CD4-positive, alpha-beta T cell (primary cell): Measurements from ENCODE around the gene DEFB128. TPM values are rescaled to one million over a fixed set of nuclear protein-coding genes. Genes with fewer than 3 reads are reported as not detected.
"Not testable (repeated sequence)": the region's sequence is repeated elsewhere in the genome, so short reads cannot be mapped to it uniquely, and the experiment has no call there.

Experiments used
- ATAC-seq: fragments of 200-7000 bp; cut with Tn5 transposase; one replicate; pipeline ENCODE4 v1.10.0; 2022; ENCODE audit warnings: mild to moderate bottlenecking; ENCODE audit not compliant: poor library complexity
- CTCF ChIA-PET: fragments of 350-600 bp; sonication (Branson Sonifier 250); formaldehyde crosslinking; loops from one replicate; lab custom pipeline; 2021; ENCODE audit warnings: antibody characterized with exemption, inconsistent platforms; lab: Charles Lee
- POLR2A ChIA-PET: fragments of 350-600 bp; sonication (Branson Sonifier 250); formaldehyde crosslinking; loops from one replicate; lab custom pipeline; 2021; ENCODE audit warnings: antibody characterized with exemption, inconsistent platforms; lab: Charles Lee
- DNase-seq, 14 experiments: peaks; one replicate each; pipeline ENCODE4 v3.0.0-alpha.2; 2013 to 2020; ENCODE audit warnings: mixed read lengths in 2 of 14
- H3K27ac ChIP-seq, 2 donors: one replicate each; pipeline versions ENCODE4 v1.5.1 to v1.7.0; 2013; ENCODE audit warnings: low read length in 2 of 2, low read depth in 1 of 2, mild to moderate bottlenecking in 1 of 2
- H3K27me3 ChIP-seq, 2 experiments: 1 replicate in 1 of 2; 2 replicates in 1 of 2; pipeline versions ENCODE4 v1.6.1 to v1.7.0; 2013; ENCODE audit warnings: low read length in 2 of 2, control low read depth in 1 of 2, mild to moderate bottlenecking in 1 of 2, moderate library complexity in 1 of 2; ENCODE audit not compliant: insufficient read depth in 2 of 2, control insufficient read depth in 1 of 2
- H3K36me3 ChIP-seq: one replicate; pipeline ENCODE4 v1.6.1; 2013; ENCODE audit warnings: low read length, control low read depth; ENCODE audit not compliant: insufficient read depth
- H3K4me1 ChIP-seq: one replicate; pipeline ENCODE4 v1.6.1; 2013; ENCODE audit warnings: low read length, control low read depth; ENCODE audit not compliant: insufficient read depth
- H3K4me3 ChIP-seq: one replicate; pipeline ENCODE4 v1.5.1; 2013; ENCODE audit warnings: mild to moderate bottlenecking, low read length, moderate library complexity
- H3K9me3 ChIP-seq, 2 experiments: 1 replicate in 1 of 2; 2 replicates in 1 of 2; pipeline versions ENCODE4 v1.6.1 to v1.7.0; 2013; ENCODE audit warnings: low read length in 2 of 2, mild to moderate bottlenecking in 2 of 2, control low read depth in 1 of 2, moderate library complexity in 1 of 2; ENCODE audit not compliant: control insufficient read depth in 1 of 2, insufficient read depth in 1 of 2
- H3K27ac Mint-ChIP-seq: one replicate; pipeline ENCODE4 v1.8.0; 2020; ENCODE audit warnings: mixed read lengths
- H3K27me3 Mint-ChIP-seq: one replicate; pipeline ENCODE4 v1.8.0; 2021; ENCODE audit warnings: mixed read lengths
- H3K36me3 Mint-ChIP-seq: one replicate; pipeline ENCODE4 v1.8.0; 2021; ENCODE audit warnings: low read depth, mixed read lengths
- H3K4me1 Mint-ChIP-seq: one replicate; pipeline ENCODE4 v1.8.0; 2021; ENCODE audit warnings: low read depth, mixed read lengths
- H3K4me3 Mint-ChIP-seq: one replicate; pipeline ENCODE4 v1.8.0; 2020; ENCODE audit warnings: mild to moderate bottlenecking, mixed read lengths
- H3K9me3 Mint-ChIP-seq: one replicate; pipeline ENCODE4 v1.8.0; 2020; ENCODE audit warnings: mixed read lengths
- CTCF ChIP-seq: fragments of 200-600 bp; IDR thresholded peaks from one replicate; pipeline ENCODE4 v1.8.0; 2022; ENCODE audit warnings: antibody characterized with exemption, mild to moderate bottlenecking
- intact Hi-C, 2 experiments: fragments of 100-400 bp; cut with DNase I in 1 of 2; cut with micrococcal nuclease in 1 of 2; formaldehyde crosslinking; loops; one replicate each; pipeline versions ENCODE4 v1.15.1 to v1.9.0; 2023 to 2025; cut with DNase I, micrococcal nuclease
- total RNA-seq, 174 experiments: library from RNA in 2 of 174; stranded (reverse) in 2 of 174; gene quantifications; one replicate each; pipeline ENCODE4 v1.2.3 and lab custom pipeline; 2021 to 2026

DEFB128 gene
- total RNA-seq, 2 experiments from 2014 or later = not detected

- peaks cover 20% of the 10 kb centered on the region for H3K4me1 Mint-ChIP-seq
- ATAC-seq = no peak
- H3K9me3 ChIP-seq = no peaks in the 10 kb centered on the region
- H3K9me3 Mint-ChIP-seq = no peaks in the 10 kb centered on the region
- DNase-seq = no peak
- no peak overlapping the region for H3K27ac ChIP-seq
- H3K36me3 Mint-ChIP-seq = no peaks in the 10 kb centered on the region
- no peaks in the 10 kb centered on the region for H3K27me3 ChIP-seq
- H3K27me3 Mint-ChIP-seq = no peaks in the 10 kb centered on the region
- intact Hi-C loops = no loop called here
- no peaks in the 10 kb centered on the region for H3K36me3 ChIP-seq
- ChIA-PET CTCF (no interaction called here), POLR2A (no interaction called here)
- H3K4me3 Mint-ChIP-seq = no peak overlapping the region
- H3K27ac Mint-ChIP-seq = peak overlapping the region; percentile 36
- H3K4me3 ChIP-seq = no peak overlapping the region
- peaks cover 6% of the 10 kb centered on the region for H3K4me1 ChIP-seq
- TF ChIP-seq CTCF = no peak
Observed at GRCh38 chr20:235891-236290, 46.4 kb upstream of the DEFB128 start.

GRCh38 chr20:227439-228105 lies 38.1 kb upstream of the DEFB128 start:
- DNase-seq = peak in 3 of 14 experiments; percentile 10 to 11 (median 11)
- Mint-ChIP-seq H3K9me3 (no peaks in the 10 kb centered on the region), H3K27me3 (peaks cover 7% of the 10 kb centered on the region), H3K27ac (peak overlapping the region; percentile 81), H3K4me3 (no peak overlapping the region), H3K4me1 (peaks cover 33% of the 10 kb centered on the region), H3K36me3 (no peaks in the 10 kb centered on the region)
- no peak for TF ChIP-seq CTCF
- Histone ChIP-seq H3K9me3 (no peaks in the 10 kb centered on the region), H3K4me1 (peaks cover 10% of the 10 kb centered on the region), H3K36me3 (no peaks in the 10 kb centered on the region), H3K4me3 (no peak overlapping the region), H3K27ac (peak overlapping the region in 1 of 2 donors; percentile 42), H3K27me3 (no peaks in the 10 kb centered on the region)
- peak; percentile 78 for ATAC-seq
- POLR2A ChIA-PET = interaction anchor here (0.6 to 2.2 kb wide), 6 partner anchors 10 to 248 kb away, joined by 3 to 8 read pairs (median 4); partner anchors contain the start of genes SOX12 and ZCCHC3
- intact Hi-C loops = no loop called here
- CTCF ChIA-PET = interaction anchor here (1.0 to 1.4 kb wide), 2 partner anchors 8 to 10 kb away, joined by 3 to 5 read pairs; no protein-coding TSS in a partner anchor

- Histone ChIP-seq H3K9me3 (no peaks in the 10 kb centered on the region), H3K4me1 (peaks cover 10% of the 10 kb centered on the region), H3K27me3 (no peaks in the 10 kb centered on the region), H3K4me3 (no peak within 1 kb of the TSS), H3K27ac (peak within 1 kb of the TSS in 1 of 2 donors; percentile 42), H3K36me3 (no peaks in the 10 kb centered on the region)
- H3K4me3 Mint-ChIP-seq = no peak within 1 kb of the TSS
- H3K27me3 Mint-ChIP-seq = peaks cover 7% of the 10 kb centered on the region
- peaks cover 33% of the 10 kb centered on the region for H3K4me1 Mint-ChIP-seq
- ATAC-seq (no peak), DNase-seq (no peak)
- intact Hi-C loops = no loop called here
- CTCF ChIA-PET = interaction anchor here (1.0 to 1.4 kb wide), 2 partner anchors 8 to 12 kb away, joined by 3 to 5 read pairs; no protein-coding TSS in a partner anchor
- H3K36me3 Mint-ChIP-seq = no peaks in the 10 kb centered on the region
- H3K9me3 Mint-ChIP-seq = no peaks in the 10 kb centered on the region
- no peak for TF ChIP-seq CTCF
- peak within 1 kb of the TSS; percentile 81 for H3K27ac Mint-ChIP-seq
- POLR2A ChIA-PET = interaction anchor here (0.6 to 2.2 kb wide), 6 partner anchors 10 to 249 kb away, joined by 3 to 8 read pairs (median 4); partner anchors contain the start of genes SOX12 and ZCCHC3
Observed at GRCh38 chr20:226958-227357, 37.4 kb upstream of the DEFB128 start, which contains the start of gene DEFB129. TSS of gene DEFB129 (plus strand) at chr20:227258. CDS start at chr20:227289, 31 bp downstream.

DNA sequence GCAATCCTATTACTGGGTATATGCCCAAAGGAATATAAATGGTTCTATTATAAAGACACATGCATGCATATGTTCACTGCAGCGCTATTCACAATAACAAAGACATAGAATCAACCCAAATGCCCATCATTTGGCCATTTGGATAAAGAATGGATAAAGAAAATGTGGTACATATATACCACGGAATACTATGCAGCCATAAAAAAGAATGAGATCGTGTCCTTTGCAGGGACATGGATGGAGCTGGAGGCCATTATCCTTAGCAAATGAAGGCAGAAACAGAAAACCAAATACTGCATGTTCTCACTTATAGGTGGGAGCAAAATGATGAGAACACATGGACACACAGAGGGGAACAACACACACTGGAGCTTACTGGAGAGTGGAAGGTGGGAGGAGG lies 36.4 kb upstream of the DEFB128 start:
- DNase-seq, H3K4me3 Mint-ChIP-seq, H3K4me1 ChIP-seq, H3K27me3 ChIP-seq, H3K27ac ChIP-seq, H3K4me3 ChIP-seq, H3K27me3 Mint-ChIP-seq, intact Hi-C loops, H3K9me3 ChIP-seq, H3K9me3 Mint-ChIP-seq, ATAC-seq, H3K36me3 Mint-ChIP-seq, H3K36me3 ChIP-seq: not testable (repeated sequence)
- Mint-ChIP-seq H3K27ac (peak overlapping the region; percentile 81), H3K4me1 (peaks cover 33% of the 10 kb centered on the region)
- ChIA-PET CTCF (interaction anchor here (1.0 kb wide), 1 partner anchor 11 kb away, joined by 3 read pairs; no protein-coding TSS in a partner anchor), POLR2A (interaction anchor here (0.6 to 1.5 kb wide), 2 partner anchors 13 to 99 kb away, joined by 3 to 4 read pairs; partner anchors contain the start of gene SOX12)
